22Rv1 (cell line): ENCODE data around the gene NELL1.

ENCODE experiments used
- CTCF ChIP-seq: fragments of 450-650 bp; IDR thresholded peaks from 2 replicates; pipeline ENCODE4 v1.5.1; 2017; ENCODE audit warnings: mild to moderate bottlenecking
- ZFX ChIP-seq: fragments of 450-650 bp; IDR thresholded peaks from 2 replicates; pipeline ENCODE4 v1.6.1; 2017; ENCODE audit warnings: antibody characterized with exemption, borderline replicate concordance

- TF ChIP-seq CTCF (no peak), ZFX (no peak)
Observed at GRCh38 chr11:20668131-20668809, 1.1 kb upstream of the NELL1 start.
